Kidney (tissue), 14 donors: ENCODE data around the gene NR2F1-AS1. TPM values are rescaled to one million over a fixed set of nuclear protein-coding genes. Genes with fewer than 3 reads are reported as not detected.
A peak's percentile ranks its signal among the peaks of the same experiment; 100 is the strongest.

Experiments
- DNase-seq, 5 donors: peaks; one replicate each; pipeline ENCODE4 v3.0.0-alpha.2; 2013 to 2020
- FAIRE-seq: peaks from 2 replicates; lab custom pipeline; 2012; peaks lifted over from hg19 to GRCh38; lab: Jason Lieb, UNC
- H3K27ac ChIP-seq, 2 donors: one replicate each; pipeline ENCODE4 v1.7.0; 2013; ENCODE audit warnings: low read depth in 2 of 2, low read length in 2 of 2, inconsistent platforms in 1 of 2
- H3K27me3 ChIP-seq: one replicate; pipeline ENCODE4 v1.7.1; 2013; ENCODE audit warnings: low read length, inconsistent platforms; ENCODE audit not compliant: control insufficient read depth, insufficient read depth
- H3K36me3 ChIP-seq, 3 donors: one replicate each; pipeline versions ENCODE4 v1.7.0 to v1.7.1; 2013; ENCODE audit warnings: low read length in 3 of 3, control low read depth in 1 of 3, inconsistent platforms in 1 of 3; ENCODE audit not compliant: insufficient read depth in 3 of 3, control insufficient read depth in 2 of 3
- H3K4me1 ChIP-seq, 3 donors: one replicate each; pipeline versions ENCODE4 v1.7.0 to v1.7.1; 2013; ENCODE audit warnings: low read length in 3 of 3, inconsistent platforms in 1 of 3, low read depth in 1 of 3; ENCODE audit not compliant: control insufficient read depth in 2 of 3, insufficient read depth in 2 of 3
- H3K4me3 ChIP-seq, 3 donors: one replicate each; pipeline versions ENCODE4 v1.7.0 to v1.8.1; 2013; ENCODE audit warnings: low read length in 3 of 3, control low read depth in 1 of 3, inconsistent platforms in 1 of 3
- H3K9ac ChIP-seq, 3 donors: one replicate each; pipeline versions ENCODE4 v1.7.0 to v1.7.1; 2013; ENCODE audit warnings: low read length in 3 of 3, control low read depth in 1 of 3, inconsistent platforms in 1 of 3
- H3K9me3 ChIP-seq, 3 donors: one replicate each; pipeline versions ENCODE4 v1.7.0 to v1.7.1; 2013; ENCODE audit warnings: low read length in 3 of 3, control low read depth in 1 of 3, inconsistent platforms in 1 of 3; ENCODE audit not compliant: control insufficient read depth in 2 of 3, insufficient read depth in 1 of 3
- CTCF ChIP-seq: IDR thresholded peaks from 3 replicates; pipeline ENCODE4 v1.5.1; 2012; ENCODE audit warnings: mild to moderate bottlenecking, moderate library complexity, borderline replicate concordance; ENCODE audit not compliant: insufficient read depth; ENCODE audit errors: extremely low read depth
- intact Hi-C: fragments of 100-400 bp; cut with DNase I; formaldehyde crosslinking; loops from one replicate; pipeline ENCODE4 v1.11.1; 2022
- polyA plus RNA-seq: library from polyadenylated mRNA; stranded (reverse); fragments of 350-450 nt; fragmentation: Illumina TruSeq; extraction: RNeasy Lipid Tissue Mini Kit (QIAGEN cat#74804); gene quantifications from one replicate; pipeline ENCODE4 v1.2.3, GENCODE V29; 2014; ENCODE audit warnings: low read depth, low replicate concordance; ENCODE audit not compliant: insufficient read depth
- total RNA-seq: library from RNA; stranded (reverse); fragmentation: NEBNext Ultra II Directional; extraction: Animal tissue kit (Norgen Biotek cat#: 25700); gene quantifications from one replicate; pipeline ENCODE4 v1.2.1, GENCODE V29; 2021
- donor health status: control.
- donor health status: control.
- donor health status: control.
- donor health status: control.
- donor health status: control.
- donor health status: DM: yes; HTN: yes; CAD: no.
- donor health status: Normal renal cell carcinoma (clear cell type).

Gene NR2F1-AS1
- total and polyA plus RNA-seq, 2 donors from 2014 or later: 13.0 to 16.0 TPM

GRCh38 chr5:93608855-93609254 lies 27.8 kb upstream of the NR2F1-AS1 start:
- Histone ChIP-seq H3K27me3 (peaks cover 23% of the 10 kb centered on the region), H3K27ac (no peak overlapping the region), H3K4me3 (no peak overlapping the region), H3K4me1 (peaks cover 0 to 5% (median 4%) of the 10 kb centered on the region in 3 donors), H3K36me3 (no peaks in the 10 kb centered on the region), H3K9ac (no peak overlapping the region), H3K9me3 (no peaks in the 10 kb centered on the region)
- FAIRE-seq (no peak), DNase-seq (peak in 1 of 5 donors; percentile 26)
- TF ChIP-seq CTCF: no peak
- intact Hi-C loops: loop anchor here (10.0 kb wide), 1 partner anchor 196 kb away; no protein-coding TSS in a partner anchor

- Histone ChIP-seq H3K4me3 (peak overlapping the region; percentile 11 to 53 (median 13)), H3K4me1 (peaks cover 0 to 5% (median under 1%) of the 10 kb centered on the region in 3 donors), H3K9ac (no peak overlapping the region), H3K9me3 (no peaks in the 10 kb centered on the region), H3K36me3 (no peaks in the 10 kb centered on the region), H3K27me3 (peaks cover 23% of the 10 kb centered on the region), H3K27ac (no peak overlapping the region)
- intact Hi-C loops: loop anchor here (10.0 kb wide), 1 partner anchor 197 kb away; no protein-coding TSS in a partner anchor
- DNase-seq (peak in 4 of 5 donors; percentile 68 to 92 (median 81)), FAIRE-seq (no peak)
- peak; percentile 46 for TF ChIP-seq CTCF
Measured at GRCh38 chr5:93607367-93608258, 26.6 kb upstream of the NR2F1-AS1 start.

- Histone ChIP-seq H3K4me1 (no peaks in the 10 kb centered on the region), H3K27me3 (peaks cover 19% of the 10 kb centered on the region), H3K27ac (no peak overlapping the region), H3K36me3 (no peaks in the 10 kb centered on the region), H3K4me3 (peak overlapping the region in 1 of 3 donors; percentile 3), H3K9me3 (no peaks in the 10 kb centered on the region), H3K9ac (no peak overlapping the region)
- no peak for TF ChIP-seq CTCF
- intact Hi-C loops: loop anchor here (10.0 kb wide), 1 partner anchor 198 kb away; no protein-coding TSS in a partner anchor
- DNase-seq: no peak
- peak; percentile 29 for FAIRE-seq
Measured at GRCh38 chr5:93606382-93606752, 25.3 kb upstream of the NR2F1-AS1 start.
